ENCODE measurements around the gene TMEM273. TPM values are rescaled to one million over a fixed set of nuclear protein-coding genes. Genes with fewer than 3 reads are reported as not detected.

Gene TMEM273
- total RNA-seq, 4 donors from 2014 or later, result 11.6 to 36.8 (median 25.1) TPM

- Histone ChIP-seq H3K27me3 (no peaks in the 10 kb centered on the region), H3K36me3 (no peaks in the 10 kb centered on the region), H3K27ac (replicated peaks in 1 of 4) (no peak overlapping the region), H3K4me1 (peaks cover 11 to 37% (median 29%) of the 10 kb centered on the region in 4 donors), H3K4me3 (no peak overlapping the region), H3K9me3 (no peaks in the 10 kb centered on the region)
- no peak for DNase-seq (ENCODE audit: extremely low spot score)
- TF ChIP-seq CTCF (IDR thresholded peaks at IDR 0.05) (no peak), POLR2AphosphoS5 (IDR thresholded peaks at IDR 0.05) (no peak), EP300 (IDR thresholded peaks at IDR 0.05) (no peak), POLR2A (IDR thresholded peaks at IDR 0.05; ENCODE audit: low read depth) (no peak)
- intact Hi-C loops (cut with DNase I), result no loop called here
- WGBS, result 92% methylated on average over 5 of the region's 5 CpGs
These were observed 71.4 kb downstream of the TMEM273 start for GRCh38 chr10:49116509-49117375.

DNA sequence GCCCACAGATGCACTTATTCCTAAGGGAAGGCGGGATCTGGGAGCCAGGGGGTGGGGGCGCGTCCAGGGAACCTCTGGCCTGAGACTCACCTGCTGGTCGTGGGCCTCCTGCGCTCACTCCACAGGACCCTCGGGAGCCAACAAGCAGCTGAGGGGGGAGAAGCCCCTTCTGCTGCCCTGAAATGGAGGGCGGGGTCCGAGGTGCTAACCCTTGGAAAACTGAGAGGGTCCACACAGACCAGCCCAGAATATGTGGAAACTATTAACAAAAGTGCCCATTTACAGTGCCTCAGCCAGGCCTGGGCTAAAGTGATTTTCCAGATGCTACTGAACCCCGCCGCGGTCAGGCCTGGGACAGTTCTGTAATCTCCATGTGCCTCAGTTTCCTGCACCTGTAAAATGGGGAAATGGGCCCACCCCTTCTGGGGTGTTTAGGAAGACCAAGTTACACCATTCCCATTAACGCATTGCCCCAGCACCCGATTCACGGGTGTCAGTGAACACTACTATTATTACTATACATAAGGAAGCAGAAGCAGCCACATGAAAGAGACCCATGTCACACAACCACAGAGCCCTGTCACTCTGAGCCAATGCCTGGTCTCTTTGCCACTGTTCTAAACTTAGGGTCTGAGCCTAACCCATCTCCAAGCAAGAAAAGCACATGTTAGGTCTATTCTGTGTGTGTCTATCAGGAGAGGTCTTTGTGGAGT is 72.2 kb downstream of the TMEM273 start:
- intact Hi-C loops (cut with DNase I), result no loop called here
- Histone ChIP-seq H3K27ac (replicated peaks in 1 of 4) (peak overlapping the region in 2 of 4 donors; percentile 50 to 88), H3K9me3 (no peaks in the 10 kb centered on the region), H3K36me3 (no peaks in the 10 kb centered on the region), H3K4me1 (peaks cover 19 to 45% (median 36%) of the 10 kb centered on the region in 4 donors), H3K27me3 (no peaks in the 10 kb centered on the region), H3K4me3 (peak overlapping the region; percentile 61 to 88 (median 74))
- TF ChIP-seq POLR2AphosphoS5 (IDR thresholded peaks at IDR 0.05) (no peak), POLR2A (IDR thresholded peaks at IDR 0.05; ENCODE audit: low read depth) (no peak), EP300 (IDR thresholded peaks at IDR 0.05) (no peak), CTCF (IDR thresholded peaks at IDR 0.05) (no peak)
- 91% methylated on average over 6 of the region's 14 CpGs for WGBS
- no peak for DNase-seq (ENCODE audit: extremely low spot score)

DNA sequence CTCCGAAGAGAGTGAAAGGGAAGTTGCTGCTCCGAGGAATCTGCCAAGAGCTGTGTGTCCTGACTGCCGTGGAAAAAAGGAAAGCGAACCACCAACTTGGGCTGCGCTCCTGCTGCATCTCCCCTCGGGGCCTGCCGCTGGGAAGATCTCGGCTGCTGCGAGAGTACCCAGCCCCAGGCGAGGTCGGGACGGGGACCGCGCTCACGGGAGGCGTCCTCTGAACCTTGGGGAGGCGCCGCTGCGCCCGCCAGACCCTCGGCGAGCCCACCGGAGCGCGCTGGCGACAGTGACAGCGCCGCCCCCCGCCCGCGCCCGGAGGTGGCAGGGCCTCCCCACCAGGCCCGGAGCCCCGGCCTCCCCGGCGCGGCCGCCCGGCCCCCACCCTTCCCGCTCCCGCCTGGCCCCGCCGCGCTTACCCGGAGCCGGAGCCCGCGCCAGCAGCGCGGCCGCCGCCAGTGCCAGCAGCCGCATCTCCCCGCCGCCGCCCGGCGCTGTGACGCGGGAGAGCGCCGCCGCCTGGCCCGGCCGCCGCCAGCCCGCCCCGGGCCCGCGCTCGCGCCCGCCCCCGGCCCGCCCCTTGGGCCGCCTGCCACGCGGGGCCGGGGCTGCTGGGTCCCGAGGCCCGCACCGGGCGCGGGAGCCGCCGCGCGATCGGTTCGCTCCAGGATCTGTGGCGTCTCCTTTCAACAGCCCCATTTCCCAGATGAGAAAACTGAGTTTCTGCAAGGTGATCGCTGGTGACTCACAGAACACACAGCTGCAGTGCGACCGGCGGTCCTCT is 73.0 kb downstream of the TMEM273 start, which contains the start of gene VSTM4:
VSTM4 (minus strand) TSS at position 508 of the 781 bp plus-strand sequence; CDS start at position 471, 37 bp downstream.
- Histone ChIP-seq H3K27me3 (no peaks in the 10 kb centered on the region), H3K36me3 (no peaks in the 10 kb centered on the region), H3K9me3 (no peaks in the 10 kb centered on the region), H3K4me3 (peak within 1 kb of the TSS; percentile 61 to 88 (median 74)), H3K27ac (replicated peaks in 1 of 4) (peak within 1 kb of the TSS; percentile 77 to 88 (median 84)), H3K4me1 (peaks cover 26 to 51% (median 44%) of the 10 kb centered on the region in 4 donors)
- no peak for DNase-seq (ENCODE audit: extremely low spot score)
- intact Hi-C loops (cut with DNase I), result no loop called here
- TF ChIP-seq CTCF (IDR thresholded peaks at IDR 0.05), result no peak
- WGBS, result 7% methylated on average over 9 of the region's 95 CpGs

DNA sequence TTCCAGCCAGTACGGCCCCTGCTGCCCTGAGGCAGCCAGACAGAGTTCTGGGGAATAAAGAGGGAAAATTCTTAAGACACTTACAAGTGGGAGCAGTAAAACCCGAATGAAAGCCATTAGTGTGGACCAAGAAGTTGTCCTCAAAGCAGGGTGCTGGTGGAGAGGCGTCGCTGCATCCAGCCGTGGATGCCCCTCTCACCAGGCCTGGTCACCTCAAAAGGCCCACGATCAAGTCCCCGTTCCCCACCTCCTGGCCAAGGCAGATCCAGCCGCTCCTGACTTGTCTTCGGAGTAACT is 73.5 kb downstream of the TMEM273 start:
- no peaks in the 10 kb centered on the region for H3K9me3 ChIP-seq
- 9% methylated on average over 9 of the region's 9 CpGs for WGBS
- H3K4me1 ChIP-seq, result peaks cover 32 to 57% (median 49%) of the 10 kb centered on the region in 4 donors
- H3K4me3 ChIP-seq, result peak overlapping the region; percentile 61 to 88 (median 74)
- TF ChIP-seq EP300 (IDR thresholded peaks at IDR 0.05), result no peak
- no peak for TF ChIP-seq POLR2AphosphoS5 (IDR thresholded peaks at IDR 0.05)
- TF ChIP-seq CTCF (IDR thresholded peaks at IDR 0.05), result no peak
- TF ChIP-seq POLR2A (IDR thresholded peaks at IDR 0.05; ENCODE audit: low read depth), result no peak
- no peak for DNase-seq (ENCODE audit: extremely low spot score)
- peak overlapping the region; percentile 77 to 88 (median 84) for H3K27ac ChIP-seq (replicated peaks in 1 of 4)
- intact Hi-C loops (cut with DNase I), result no loop called here
- H3K27me3 ChIP-seq, result no peaks in the 10 kb centered on the region
- no peaks in the 10 kb centered on the region for H3K36me3 ChIP-seq
